H9 (cell line): ENCODE data around the gene FAM227B. TPM values are rescaled to one million over a fixed set of nuclear protein-coding genes. Genes with fewer than 3 reads are reported as not detected.

Source experiments
- DNase-seq: peaks from one replicate; pipeline ENCODE4 v3.0.0-alpha.2; 2017
- H2AFZ ChIP-seq: one replicate; pipeline ENCODE4 v1.6.1; 2013; ENCODE audit warnings: mild to moderate bottlenecking, low read length, control low read depth, moderate library complexity
- H2AK5ac ChIP-seq: 2 replicates; pipeline ENCODE4 v1.6.1; 2013; ENCODE audit warnings: low read length, control low read depth, mixed read lengths; ENCODE audit not compliant: insufficient read length
- H2BK120ac ChIP-seq: one replicate; pipeline ENCODE4 v1.6.1; 2013; ENCODE audit warnings: low read depth, mild to moderate bottlenecking, low read length, control low read depth, inconsistent platforms; ENCODE audit not compliant: poor library complexity, severe bottlenecking
- H2BK12ac ChIP-seq: 2 replicates; pipeline ENCODE4 v1.6.1; 2013; ENCODE audit warnings: low read length, control low read depth, mixed read lengths, low read depth; ENCODE audit not compliant: insufficient read length
- H2BK15ac ChIP-seq: 2 replicates; pipeline ENCODE4 v1.6.1; 2013; ENCODE audit warnings: low read depth, low read length, control low read depth
- H2BK20ac ChIP-seq: one replicate; pipeline ENCODE4 v1.6.1; 2013; ENCODE audit warnings: low read depth, mild to moderate bottlenecking, low read length, control low read depth, inconsistent platforms; ENCODE audit not compliant: poor library complexity, severe bottlenecking
- H2BK5ac ChIP-seq: 2 replicates; pipeline ENCODE4 v1.6.1; 2013; ENCODE audit warnings: low read length, control low read depth, mixed read lengths; ENCODE audit not compliant: insufficient read length
- H3K14ac ChIP-seq: 2 replicates; pipeline ENCODE4 v1.6.1; 2013; ENCODE audit warnings: low read length, control low read depth; ENCODE audit not compliant: insufficient read depth
- H3K18ac ChIP-seq: 2 replicates; pipeline ENCODE4 v1.6.1; 2013; ENCODE audit warnings: low read depth, mild to moderate bottlenecking, mixed read lengths, low read length, control low read depth; ENCODE audit not compliant: insufficient read length
- H3K23ac ChIP-seq: 2 replicates; pipeline ENCODE4 v1.6.1; 2013; ENCODE audit warnings: low read length, control low read depth, mixed read lengths, low read depth; ENCODE audit not compliant: insufficient read length
- H3K23me2 ChIP-seq: 2 replicates; pipeline ENCODE4 v1.6.1; 2013; ENCODE audit warnings: low read depth, mild to moderate bottlenecking, mixed read lengths, low read length, control low read depth; ENCODE audit not compliant: insufficient read length, poor library complexity, severe bottlenecking
- H3K27ac ChIP-seq: 2 replicates; pipeline ENCODE4 v1.5.1; 2013; ENCODE audit warnings: low read length, control low read depth, mixed read lengths, low read depth; ENCODE audit not compliant: insufficient read length
- H3K27me3 ChIP-seq: 2 replicates; pipeline ENCODE4 v1.6.1; 2013; ENCODE audit warnings: low read length, control low read depth, inconsistent platforms; ENCODE audit not compliant: insufficient read depth
- H3K4ac ChIP-seq: 2 replicates; pipeline ENCODE4 v1.6.1; 2013; ENCODE audit warnings: low read depth, mild to moderate bottlenecking, control low read depth, inconsistent platforms, low read length, moderate library complexity
- H3K4me1 ChIP-seq: 2 replicates; pipeline ENCODE4 v1.6.1; 2013; ENCODE audit warnings: low read length, control low read depth, inconsistent platforms; ENCODE audit not compliant: insufficient read depth
- H3K4me2 ChIP-seq: 2 replicates; pipeline ENCODE4 v1.6.1; 2013; ENCODE audit warnings: low read length, control low read depth, mixed read lengths; ENCODE audit not compliant: insufficient read length, insufficient read depth
- H3K56ac ChIP-seq: 2 replicates; pipeline ENCODE4 v1.6.1; 2013; ENCODE audit warnings: low read depth, mild to moderate bottlenecking, mixed read lengths, low read length, control low read depth; ENCODE audit not compliant: insufficient read length
- H3K79me1 ChIP-seq: 2 replicates; pipeline ENCODE4 v1.6.1; 2013; ENCODE audit warnings: low read depth, mild to moderate bottlenecking, moderate library complexity, low read length, control low read depth, inconsistent platforms; ENCODE audit not compliant: insufficient read depth, poor library complexity, severe bottlenecking
- H3K79me2 ChIP-seq: 2 replicates; pipeline ENCODE4 v1.6.1; 2013; ENCODE audit warnings: low read length, control low read depth, inconsistent platforms; ENCODE audit not compliant: insufficient read depth
- H3K9ac ChIP-seq: 2 replicates; pipeline ENCODE4 v1.6.1; 2013; ENCODE audit warnings: low read length, control low read depth, mixed read lengths; ENCODE audit not compliant: insufficient read length; ENCODE audit errors: extremely low read depth
- H3K9me3 ChIP-seq: one replicate; pipeline ENCODE4 v1.6.1; 2013; ENCODE audit warnings: low read depth, low read length, inconsistent platforms; ENCODE audit not compliant: control insufficient read depth
- H3T11ph ChIP-seq: one replicate; pipeline ENCODE4 v1.6.1; 2013; ENCODE audit warnings: mild to moderate bottlenecking, low read length, control low read depth, inconsistent platforms
- H4K20me1 ChIP-seq: one replicate; pipeline ENCODE4 v1.6.1; 2013; ENCODE audit not compliant: control insufficient read depth, insufficient read length, insufficient read depth
- H4K5ac ChIP-seq: 2 replicates; pipeline ENCODE4 v1.6.1; 2013; ENCODE audit warnings: low read depth, mild to moderate bottlenecking, mixed read lengths, low read length, control low read depth; ENCODE audit not compliant: insufficient read length
- H4K8ac ChIP-seq: replicated peaks from 2 replicates; pipeline ENCODE4 v1.6.1; 2013; ENCODE audit warnings: low read length, control low read depth, mixed read lengths, low read depth; ENCODE audit not compliant: insufficient read length
- H4K91ac ChIP-seq: 2 replicates; pipeline ENCODE4 v1.6.1; 2013; ENCODE audit warnings: low read depth, mild to moderate bottlenecking, moderate library complexity, mixed read lengths, low read length, control low read depth; ENCODE audit not compliant: insufficient read length
- H3K27ac Mint-ChIP-seq, 3 experiments: 2 replicates in 2 of 3; 3 replicates in 1 of 3; pipeline ENCODE4 v1.8.0; 2020 to 2021; ENCODE audit warnings: mixed read lengths in 3 of 3, mild to moderate bottlenecking in 1 of 3, moderate library complexity in 1 of 3
- H3K27me3 Mint-ChIP-seq: 2 replicates; pipeline ENCODE4 v1.8.0; 2021; ENCODE audit warnings: low read depth, mild to moderate bottlenecking, moderate library complexity, mixed read lengths
- H3K36me3 Mint-ChIP-seq, 3 experiments: 2 replicates in 2 of 3; 3 replicates in 1 of 3; pipeline ENCODE4 v1.8.0; 2020 to 2021; ENCODE audit warnings: low read depth in 3 of 3, mixed read lengths in 3 of 3; ENCODE audit not compliant: insufficient read depth in 1 of 3
- H3K4me1 Mint-ChIP-seq, 2 experiments: 2 replicates each; pipeline ENCODE4 v1.8.0; 2020; ENCODE audit warnings: mixed read lengths in 2 of 2
- H3K4me3 Mint-ChIP-seq, 2 experiments: 2 replicates in 1 of 2; 3 replicates in 1 of 2; pipeline ENCODE4 v1.8.0; 2020 to 2021; ENCODE audit warnings: mild to moderate bottlenecking in 2 of 2, mixed read lengths in 2 of 2, moderate library complexity in 1 of 2
- H3K9me3 Mint-ChIP-seq, 2 experiments: 2 replicates in 1 of 2; 3 replicates in 1 of 2; pipeline ENCODE4 v1.8.0; 2020; ENCODE audit warnings: mild to moderate bottlenecking in 2 of 2, mixed read lengths in 2 of 2, moderate library complexity in 1 of 2
- CTCF ChIP-seq: fragments of 200-600 bp; sonication (generic); conservative IDR thresholded peaks from 3 replicates; pipeline ENCODE4 v1.8.0; 2021; ENCODE audit warnings: antibody characterized with exemption, mild to moderate bottlenecking
- WGBS: extraction: QIAGEN DNeasy Blood & Tissue Kit; methylation state at CpG from one replicate; pipeline ENCODE4 v1.1.7; 2013; ENCODE audit warnings: missing lambda C conversion rate, low lambda C conversion rate, mixed read lengths; ENCODE audit not compliant: insufficient read length; ENCODE audit errors: extremely low coverage; 5-methylcytosine and 5-hydroxymethylcytosine counted together
- total RNA-seq: library from RNA; stranded (reverse); gene quantifications from 2 replicates; pipeline ENCODE4 v1.2.1, GENCODE V29; 2021

FAM227B gene
- total RNA-seq, 1 experiment from 2014 or later: 5.5 TPM

GRCh38 chr15:49570672-49571071 lies 49.9 kb downstream of the FAM227B start:
- no peaks in the 10 kb centered on the region for H3K23me2 ChIP-seq
- no CpG with 5 or more reads among the region's 1 CpG for WGBS
- H2BK12ac ChIP-seq: no peak overlapping the region
- no peak overlapping the region for H3K9ac ChIP-seq
- no peak overlapping the region for H2BK5ac ChIP-seq
- H3K56ac ChIP-seq: no peak overlapping the region
- H3K27ac ChIP-seq: no peak overlapping the region
- H3K18ac ChIP-seq: no peak overlapping the region
- Mint-ChIP-seq H3K9me3 (no peaks in the 10 kb centered on the region), H3K27ac (no peak overlapping the region), H3K36me3 (peaks cover 0 to 4% (median 0%) of the 10 kb centered on the region in 3 experiments; a peak in 3 of 7 replicates), H3K4me3 (no peak overlapping the region), H3K27me3 (no peaks in the 10 kb centered on the region), H3K4me1 (no peaks in the 10 kb centered on the region; a peak in 1 of 4 replicates)
- no peaks in the 10 kb centered on the region for H3K27me3 ChIP-seq
- TF ChIP-seq CTCF: no peak
- H4K91ac ChIP-seq: no peak overlapping the region
- H3K4ac ChIP-seq: no peak overlapping the region
- H2AFZ ChIP-seq: no peak overlapping the region
- H3K4me2 ChIP-seq: no peak overlapping the region
- no peak overlapping the region for H3K23ac ChIP-seq
- no peak overlapping the region for H2BK120ac ChIP-seq
- H4K5ac ChIP-seq: no peak overlapping the region
- H3K79me1 ChIP-seq: no peaks in the 10 kb centered on the region
- H3K79me2 ChIP-seq: no peaks in the 10 kb centered on the region
- H3K4me1 ChIP-seq: no peaks in the 10 kb centered on the region
- H3T11ph ChIP-seq: no peak overlapping the region
- no peak overlapping the region for H2BK15ac ChIP-seq
- H3K14ac ChIP-seq: no peak overlapping the region
- no peaks in the 10 kb centered on the region for H4K20me1 ChIP-seq
- no peaks in the 10 kb centered on the region for H3K9me3 ChIP-seq
- no peak overlapping the region for H4K8ac ChIP-seq
- H2BK20ac ChIP-seq: no peak overlapping the region
- DNase-seq: no peak
- no peak overlapping the region for H2AK5ac ChIP-seq
